A549 (cell line): ENCODE results near the gene LMO7. TPM values are rescaled to one million over a fixed set of nuclear protein-coding genes. Genes with fewer than 3 reads are reported as not detected.

Experiments used
- ATAC-seq, 2 experiments: fragments of 200-7000 bp in 1 of 2; fragments of >200 bp in 1 of 2; cut with Nextera tagmentation in 1 of 2; cut with Tn5 transposase in 1 of 2; 3 replicates each; pipeline versions ENCODE4 v1.8.0 to v1.9.1; 2018 to 2020; ENCODE audit warnings: mild to moderate bottlenecking in 1 of 2, moderate library complexity in 1 of 2
- CTCF ChIA-PET: fragments of 300-600 bp; sonication (Branson Sonifier 250); formaldehyde crosslinking; extraction: SDS; loops from one replicate; lab custom pipeline; 2021; ENCODE audit warnings: antibody characterized with exemption, inconsistent platforms; lab: Yijun Ruan, JAX
- POLR2A ChIA-PET: fragments of 350-600 bp; formaldehyde crosslinking; extraction: SDS; loops from one replicate; lab custom pipeline; 2021; ENCODE audit warnings: antibody characterized with exemption, inconsistent platforms; lab: Yijun Ruan, JAX
- DNase-seq, 2 experiments: peaks; one replicate each; pipeline versions ENCODE4 v3.0.0 to v3.0.0-alpha.2; 2011 to 2016; ENCODE audit warnings: low read depth in 1 of 2, low spot score in 1 of 2
- FAIRE-seq: peaks from 2 replicates; lab custom pipeline; 2011; peaks lifted over from hg19 to GRCh38; lab: Jason Lieb, UNC
- H3K27ac ChIP-seq, 2 experiments: fragments of >200 bp; sonication (Bioruptor Twin); formaldehyde crosslinking; 3 replicates each; pipeline ENCODE4 v1.5.1; 2016 to 2017
- H3K4me1 ChIP-seq: fragments of >200 bp; sonication (Bioruptor Twin); formaldehyde crosslinking; 3 replicates; pipeline ENCODE4 v1.6.1; 2016
- H3K4me2 ChIP-seq: fragments of >200 bp; sonication (Bioruptor Twin); formaldehyde crosslinking; 3 replicates; pipeline ENCODE4 v1.6.1; 2016
- H3K4me3 ChIP-seq: fragments of >200 bp; sonication (Bioruptor Twin); formaldehyde crosslinking; 3 replicates; pipeline ENCODE4 v1.5.1; 2016
- H3K9me3 ChIP-seq: fragments of >200 bp; sonication (Bioruptor Twin); formaldehyde crosslinking; 3 replicates; pipeline ENCODE4 v1.6.1; 2016
- BHLHE40 ChIP-seq: IDR thresholded peaks from 2 replicates; pipeline ENCODE4 v1.6.1; 2012; ENCODE audit warnings: low read depth, low read length, inconsistent platforms
- CEBPB ChIP-seq, 2 experiments: fragments of >200 bp in 1 of 2; sonication (Bioruptor Twin) in 1 of 2; formaldehyde crosslinking in 1 of 2; IDR thresholded peaks; 2 replicates each; pipeline ENCODE4 v1.6.1; 2012 to 2016
- EP300 ChIP-seq, 2 experiments: fragments of >200 bp; sonication (Bioruptor Twin); formaldehyde crosslinking; IDR thresholded peaks; 2 replicates in 1 of 2; 3 replicates in 1 of 2; pipeline ENCODE4 v1.6.1; 2016 to 2017
- GATA3 ChIP-seq: IDR thresholded peaks from 2 replicates; pipeline ENCODE4 v1.6.1; 2012; ENCODE audit warnings: borderline replicate concordance
- HEYL ChIP-seq: fragments of 250-450 bp; sonication (Bioruptor Pico); IDR thresholded peaks from 2 replicates; pipeline ENCODE4 v1.8.0; 2021; ENCODE audit warnings: mild to moderate bottlenecking, moderate library complexity
- KDM1A ChIP-seq: fragments of 200-600 bp; sonication (generic); IDR thresholded peaks from 2 replicates; pipeline ENCODE4 v1.6.1; 2016; ENCODE audit warnings: low read depth, mild to moderate bottlenecking
- KDM5A ChIP-seq: fragments of 200-600 bp; sonication (generic); IDR thresholded peaks from 2 replicates; pipeline ENCODE4 v1.6.1; 2016; ENCODE audit warnings: antibody characterized with exemption, mild to moderate bottlenecking
- MAFK ChIP-seq: fragments of 450-650 bp; IDR thresholded peaks from 2 replicates; pipeline ENCODE4 v1.6.1; 2014; ENCODE audit not compliant: partially characterized antibody
- MAZ ChIP-seq: fragments of 150-350 bp; IDR thresholded peaks from 2 replicates; pipeline ENCODE4 v1.6.1; 2014; ENCODE audit warnings: antibody characterized with exemption, low read depth, low read length, borderline replicate concordance
- NFE2L2 ChIP-seq: fragments of 150-350 bp; conservative IDR thresholded peaks from 2 replicates; pipeline ENCODE4 v1.6.1; 2014; ENCODE audit warnings: low read length
- NR3C1 ChIP-seq: fragments of >200 bp; sonication (Bioruptor Twin); formaldehyde crosslinking; IDR thresholded peaks from 3 replicates; pipeline ENCODE4 v1.6.1; 2017
- PHF8 ChIP-seq: fragments of 200-600 bp; sonication (generic); IDR thresholded peaks from 2 replicates; pipeline ENCODE4 v1.6.1; 2016; ENCODE audit warnings: low read depth, mild to moderate bottlenecking, antibody characterized with exemption, moderate library complexity, borderline replicate concordance
- POLR2A ChIP-seq: IDR thresholded peaks from 2 replicates; pipeline ENCODE4 v1.6.1; 2012; ENCODE audit warnings: mild to moderate bottlenecking, low read length
- RAD21 ChIP-seq, 2 experiments: fragments of >200 bp in 1 of 2; sonication (Bioruptor Twin) in 1 of 2; formaldehyde crosslinking in 1 of 2; IDR thresholded peaks in 1 of 2; conservative IDR thresholded peaks in 1 of 2; 2 replicates in 1 of 2; 3 replicates in 1 of 2; pipeline ENCODE4 v1.6.1; 2012 to 2018; ENCODE audit warnings: inconsistent platforms in 1 of 2
- RARB ChIP-seq: fragments of 250-450 bp; sonication (Bioruptor Pico); IDR thresholded peaks from 2 replicates; pipeline ENCODE4 v1.8.0; 2021; ENCODE audit warnings: mild to moderate bottlenecking, moderate library complexity
- RNF2 ChIP-seq: fragments of 200-600 bp; sonication (generic); IDR thresholded peaks from 2 replicates; pipeline ENCODE4 v1.6.1; 2016; ENCODE audit warnings: low read depth, mild to moderate bottlenecking, antibody characterized with exemption, moderate library complexity, borderline replicate concordance
- SREBF2 ChIP-seq: fragments of 450-650 bp; IDR thresholded peaks from 2 replicates; pipeline ENCODE4 v1.6.1; 2014; ENCODE audit warnings: mild to moderate bottlenecking, moderate library complexity
- TFCP2L1 ChIP-seq: fragments of 250-450 bp; sonication (Bioruptor Pico); IDR thresholded peaks from 2 replicates; pipeline ENCODE4 v1.5.0; 2021; ENCODE audit warnings: mild to moderate bottlenecking
- ZSCAN20 ChIP-seq: fragments of 250-450 bp; sonication (Bioruptor Pico); IDR thresholded peaks from 2 replicates; pipeline ENCODE4 v1.8.0; 2022; ENCODE audit warnings: mild to moderate bottlenecking, moderate library complexity
- WGBS: methylation state at CpG from one replicate; pipeline ENCODE4 v1.1.6; 2017; ENCODE audit errors: missing lambda C conversion rate; 5-methylcytosine and 5-hydroxymethylcytosine counted together
- polyA plus RNA-seq, 4 experiments: library from polyadenylated mRNA; depleted of rRNA in 3 of 4; stranded (reverse); fragments of >200 nt; fragmentation: RNase III in 1 of 4; extraction: RNeasy Plus Mini Kit Qiagen cat#74134 plus additional on column Dnase treatment in 1 of 4; gene quantifications; 2 replicates in 3 of 4; 3 replicates in 1 of 4; pipeline ENCODE4 v1.2.3, GENCODE V29; 2011 to 2017
- TF ChIP-seq, protein P1 (sequence below): IDR thresholded peaks from 2 replicates; pipeline ENCODE4 v1.6.1; 2012
- TF ChIP-seq, protein P2 (sequence below): fragments of 150-350 bp; IDR thresholded peaks from 2 replicates; pipeline ENCODE4 v1.6.1; 2014; ENCODE audit warnings: low read depth, mild to moderate bottlenecking, low read length
- TF ChIP-seq, protein P3 (sequence below): IDR thresholded peaks from 2 replicates; pipeline ENCODE4 v1.6.1; 2012

LMO7 gene
- polyA plus RNA-seq, 2 of the 4 experiments (the other 2 are of a cell fraction): 23.4 to 33.2 TPM

DNA sequence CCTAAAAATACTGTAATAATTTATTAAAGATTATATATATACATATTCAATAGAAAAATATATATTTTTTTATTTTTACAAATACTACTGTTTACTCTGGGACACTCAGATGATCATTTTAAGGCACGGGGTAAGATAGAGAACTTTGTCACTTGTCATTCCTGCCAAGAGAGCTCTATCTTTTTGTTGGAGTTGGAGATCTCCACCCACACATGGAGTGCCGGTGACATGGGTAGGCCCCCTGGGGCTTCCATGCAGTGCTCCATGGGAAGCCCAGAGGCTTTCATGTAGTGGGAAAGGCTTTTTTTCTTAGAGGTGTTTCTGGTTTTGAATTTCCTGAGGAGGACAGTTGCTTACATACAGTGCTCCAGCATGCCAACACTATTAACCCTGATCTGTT lies 81.4 kb downstream of the LMO7 start:
- POLR2A ChIA-PET: no interaction called here
- no peak for DNase-seq
- TF ChIP-seq SREBF2 (no peak), TFCP2L1 (CRISPR knock-in tag) (no peak), EP300 (IDR thresholded peaks at IDR 0.05) (no peak), KDM1A (no peak), CEBPB (IDR thresholded peaks at IDR 0.05) (no peak)
- TF ChIP-seq, protein P1, sequence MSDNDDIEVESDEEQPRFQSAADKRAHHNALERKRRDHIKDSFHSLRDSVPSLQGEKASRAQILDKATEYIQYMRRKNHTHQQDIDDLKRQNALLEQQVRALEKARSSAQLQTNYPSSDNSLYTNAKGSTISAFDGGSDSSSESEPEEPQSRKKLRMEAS: no peak
- Histone ChIP-seq H3K9me3 (peaks cover 2% of the 10 kb centered on the region; the same call in 1 of the 3 replicates), H3K27ac (no peak overlapping the region), H3K4me2 (peak overlapping the region; percentile 64; the same call in 2 of the 3 replicates), H3K4me3 (no peak overlapping the region), H3K4me1 (peaks cover 13% of the 10 kb centered on the region)
- no peak for FAIRE-seq
- WGBS: 94% methylated on average over 2 of the region's 2 CpGs
- CTCF ChIA-PET: interaction anchor here (1.3 to 4.5 kb wide), 2 partner anchors 8 to 22 kb away, joined by 3 to 25 read pairs; no protein-coding TSS in a partner anchor
- no peak for ATAC-seq

DNA sequence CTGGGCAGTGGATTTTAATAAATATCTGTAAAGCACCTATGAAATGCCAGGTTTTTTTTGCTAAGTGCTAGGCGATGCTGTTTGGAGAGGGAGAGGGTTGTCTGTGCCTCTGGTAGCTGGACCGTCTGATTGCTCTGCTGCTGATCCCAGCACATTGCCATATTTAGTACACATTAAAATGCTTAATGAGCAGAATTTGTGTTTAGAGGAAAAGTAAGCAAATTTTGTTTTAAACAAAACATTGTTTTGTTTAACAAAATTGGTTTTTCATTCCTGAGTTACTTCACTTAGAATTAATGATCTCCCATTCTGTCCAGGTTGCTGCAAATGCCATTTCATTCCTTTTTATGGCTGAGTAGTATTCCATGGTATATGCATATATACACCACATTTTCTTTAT lies 85.2 kb downstream of the LMO7 start:
- DNase-seq (no peak), ATAC-seq (no peak), FAIRE-seq (no peak)
- CTCF ChIA-PET: no interaction called here
- POLR2A ChIA-PET: no interaction called here
- TF ChIP-seq, protein P2, sequence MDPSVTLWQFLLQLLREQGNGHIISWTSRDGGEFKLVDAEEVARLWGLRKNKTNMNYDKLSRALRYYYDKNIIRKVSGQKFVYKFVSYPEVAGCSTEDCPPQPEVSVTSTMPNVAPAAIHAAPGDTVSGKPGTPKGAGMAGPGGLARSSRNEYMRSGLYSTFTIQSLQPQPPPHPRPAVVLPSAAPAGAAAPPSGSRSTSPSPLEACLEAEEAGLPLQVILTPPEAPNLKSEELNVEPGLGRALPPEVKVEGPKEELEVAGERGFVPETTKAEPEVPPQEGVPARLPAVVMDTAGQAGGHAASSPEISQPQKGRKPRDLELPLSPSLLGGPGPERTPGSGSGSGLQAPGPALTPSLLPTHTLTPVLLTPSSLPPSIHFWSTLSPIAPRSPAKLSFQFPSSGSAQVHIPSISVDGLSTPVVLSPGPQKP: no peak
- TF ChIP-seq MAFK (peak; percentile 36), ZSCAN20 (CRISPR knock-in tag) (no peak)
- no peak overlapping the region for H3K4me3 ChIP-seq
- H3K27ac ChIP-seq: no peak overlapping the region
- H3K9me3 ChIP-seq: peaks cover 2% of the 10 kb centered on the region; the same call in 1 of the 3 replicates
- H3K4me1 ChIP-seq: peaks cover 29% of the 10 kb centered on the region
- 94% methylated on average over 2 of the region's 2 CpGs for WGBS
- H3K4me2 ChIP-seq: no peak overlapping the region

- Histone ChIP-seq H3K4me2 (no peak overlapping the region; the same call in 2 of the 3 replicates), H3K9me3 (no peaks in the 10 kb centered on the region), H3K27ac (peak overlapping the region; percentile 31 to 38; a peak in 2 of 6 replicates), H3K4me1 (peaks cover 31% of the 10 kb centered on the region)
- ATAC-seq (no peak), FAIRE-seq (no peak)
- POLR2A ChIA-PET: no interaction called here
- CTCF ChIA-PET: no interaction called here
- TF ChIP-seq GATA3: no peak
- TF ChIP-seq, protein P3, sequence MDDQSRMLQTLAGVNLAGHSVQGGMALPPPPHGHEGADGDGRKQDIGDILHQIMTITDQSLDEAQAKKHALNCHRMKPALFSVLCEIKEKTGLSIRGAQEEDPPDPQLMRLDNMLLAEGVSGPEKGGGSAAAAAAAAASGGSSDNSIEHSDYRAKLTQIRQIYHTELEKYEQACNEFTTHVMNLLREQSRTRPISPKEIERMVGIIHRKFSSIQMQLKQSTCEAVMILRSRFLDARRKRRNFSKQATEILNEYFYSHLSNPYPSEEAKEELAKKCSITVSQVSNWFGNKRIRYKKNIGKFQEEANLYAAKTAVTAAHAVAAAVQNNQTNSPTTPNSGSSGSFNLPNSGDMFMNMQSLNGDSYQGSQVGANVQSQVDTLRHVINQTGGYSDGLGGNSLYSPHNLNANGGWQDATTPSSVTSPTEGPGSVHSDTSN: no peak
- TF ChIP-seq MAZ: no peak
- no peak for TF ChIP-seq MAFK
- TF ChIP-seq NFE2L2: no peak
- no peak for TF ChIP-seq RARB (CRISPR knock-in tag)
- no peak for TF ChIP-seq HEYL (CRISPR knock-in tag)
- TF ChIP-seq POLR2A: no peak
- no peak for TF ChIP-seq RAD21 (conservative IDR thresholded peaks at IDR 0.05 in 1 of 2, IDR thresholded peaks at IDR 0.05 in 1 of 2)
- TF ChIP-seq TFCP2L1 (CRISPR knock-in tag): no peak
- no peak for TF ChIP-seq PHF8
- no peak for TF ChIP-seq KDM5A
- no peak for TF ChIP-seq NR3C1
- no peak for TF ChIP-seq RNF2
- TF ChIP-seq KDM1A: no peak
- TF ChIP-seq, protein P1: no peak
- TF ChIP-seq BHLHE40: no peak
- TF ChIP-seq, all 56 proteins: peak for 0
- no peak for DNase-seq
- no peak overlapping the region for H3K4me3 ChIP-seq
These were observed 87.8 kb downstream of the LMO7 start for GRCh38 chr13:75723901-75724300.
